ENCODE measurements around the gene PEX10.
A peak's percentile ranks its signal among the peaks of the same experiment; 100 is the strongest.

PEX10 gene

DNA sequence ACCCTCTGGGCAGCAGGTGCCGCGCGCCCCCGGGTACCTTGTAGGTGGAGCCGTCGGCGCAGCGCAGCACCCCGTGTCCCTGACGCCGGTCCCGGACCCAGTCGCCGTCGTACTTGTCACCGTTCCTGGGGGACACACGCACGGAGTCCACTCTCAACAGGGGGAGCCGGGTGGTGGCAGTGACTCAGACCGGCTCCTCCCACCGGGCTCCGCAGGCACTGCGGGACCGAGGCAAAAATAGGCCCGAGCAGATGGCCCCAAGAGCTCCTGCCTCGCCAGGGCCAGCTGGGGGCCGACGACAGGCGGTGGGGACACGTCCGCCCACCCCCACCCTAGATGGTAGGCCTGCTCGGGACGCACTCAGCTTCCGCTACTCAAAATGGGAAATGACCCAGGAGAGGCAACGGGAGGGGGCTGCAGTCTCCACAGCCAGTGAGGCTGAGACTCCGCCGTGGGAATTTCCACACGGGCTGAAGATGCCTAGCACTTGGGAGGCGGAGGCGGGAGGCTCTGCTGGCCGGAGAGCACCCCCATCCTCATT, 27.4 kb downstream of the PEX10 start:
- peak; percentile 77 for DNase-seq

DNA sequence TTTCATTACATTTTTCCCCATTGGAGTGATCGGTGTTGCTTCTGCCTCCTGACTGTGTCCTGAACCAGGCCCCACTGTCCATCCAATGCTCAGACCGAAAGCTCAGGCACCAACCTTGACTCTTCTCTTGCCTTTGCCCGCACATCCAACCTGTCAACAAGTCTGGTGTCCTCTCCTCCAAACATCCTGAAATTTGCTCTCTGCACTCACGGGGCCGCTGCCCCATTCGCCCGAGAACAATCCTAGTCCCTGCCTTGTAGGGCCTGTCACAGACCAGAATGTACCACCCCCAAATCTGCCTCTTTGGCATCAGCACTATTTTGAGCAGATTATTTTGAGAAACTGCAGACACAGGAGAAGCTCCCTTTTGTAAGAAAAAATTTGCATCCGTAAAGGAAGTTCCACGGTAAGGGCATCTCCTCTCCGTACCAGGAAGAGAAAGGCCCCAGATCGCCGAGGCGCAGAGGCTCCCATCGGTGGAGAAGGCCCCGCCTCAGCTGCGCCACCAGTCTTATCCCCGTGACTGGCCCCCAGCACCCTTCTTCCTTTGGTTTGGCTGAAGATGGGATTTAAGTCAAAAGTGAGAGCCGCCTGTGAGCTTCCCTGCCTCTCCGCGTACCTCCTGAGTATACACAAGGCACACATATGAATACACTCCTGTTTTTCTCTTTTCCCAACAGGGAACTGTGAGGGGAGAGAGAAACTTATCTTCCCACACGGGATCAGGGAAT, 28.1 kb downstream of the PEX10 start:
- no peak for DNase-seq

DNA sequence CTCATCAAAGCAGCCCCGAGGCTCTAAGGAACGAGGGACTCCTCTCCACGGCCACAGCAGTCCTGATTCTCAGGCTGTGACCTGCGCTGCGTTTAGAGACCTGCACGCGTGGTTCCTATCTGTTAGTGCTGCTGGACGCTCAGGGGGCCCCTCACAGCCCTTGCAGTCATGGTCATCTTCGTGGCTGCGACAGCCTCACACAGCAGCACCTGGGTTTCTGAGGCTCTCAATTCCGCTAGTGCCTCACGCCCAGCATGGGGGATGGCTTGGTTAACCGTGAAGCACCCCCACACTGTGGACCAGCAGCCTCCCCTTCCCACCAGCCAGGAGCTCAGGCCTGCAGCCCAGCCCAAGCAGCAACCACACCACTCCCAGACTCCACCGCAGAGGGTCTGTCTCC, 28.8 kb downstream of the PEX10 start:
- no peak for DNase-seq

DNA sequence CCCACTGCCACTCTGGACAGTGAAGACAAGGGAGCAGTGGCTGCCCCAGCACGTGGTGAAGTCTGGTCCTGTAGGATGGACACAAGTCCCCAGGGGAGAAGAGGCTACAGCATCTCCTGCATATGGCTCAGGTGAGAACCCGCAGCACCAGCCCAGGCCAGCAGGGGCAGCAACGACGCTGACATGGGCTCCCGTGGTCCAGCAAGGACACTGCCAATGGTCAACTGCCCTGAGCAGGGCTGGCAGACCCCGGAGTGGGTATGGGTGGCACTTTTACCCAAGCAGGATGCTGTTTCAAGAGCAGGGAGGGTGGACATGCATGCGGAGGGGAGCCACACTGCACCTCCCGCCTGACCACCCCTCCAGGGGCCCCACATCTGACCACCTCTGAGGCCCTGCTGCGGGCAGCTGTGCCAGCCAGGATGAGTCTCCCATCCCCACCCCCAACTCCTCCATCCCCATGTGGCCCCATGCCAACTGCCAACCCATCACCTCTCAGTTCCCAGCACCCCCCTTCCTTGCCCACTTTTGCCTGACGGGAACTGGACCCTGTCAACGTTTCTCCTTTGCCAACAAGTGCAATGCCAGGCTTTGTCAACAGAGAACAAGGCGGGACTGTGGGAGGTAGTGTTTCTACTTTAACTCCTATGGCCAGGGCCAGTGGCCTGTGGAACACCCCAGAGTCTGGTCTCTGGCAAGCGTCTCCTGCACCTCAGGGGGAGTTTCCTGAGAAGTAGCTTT, 29.6 kb downstream of the PEX10 start:
- peak; percentile 49 for DNase-seq

DNA sequence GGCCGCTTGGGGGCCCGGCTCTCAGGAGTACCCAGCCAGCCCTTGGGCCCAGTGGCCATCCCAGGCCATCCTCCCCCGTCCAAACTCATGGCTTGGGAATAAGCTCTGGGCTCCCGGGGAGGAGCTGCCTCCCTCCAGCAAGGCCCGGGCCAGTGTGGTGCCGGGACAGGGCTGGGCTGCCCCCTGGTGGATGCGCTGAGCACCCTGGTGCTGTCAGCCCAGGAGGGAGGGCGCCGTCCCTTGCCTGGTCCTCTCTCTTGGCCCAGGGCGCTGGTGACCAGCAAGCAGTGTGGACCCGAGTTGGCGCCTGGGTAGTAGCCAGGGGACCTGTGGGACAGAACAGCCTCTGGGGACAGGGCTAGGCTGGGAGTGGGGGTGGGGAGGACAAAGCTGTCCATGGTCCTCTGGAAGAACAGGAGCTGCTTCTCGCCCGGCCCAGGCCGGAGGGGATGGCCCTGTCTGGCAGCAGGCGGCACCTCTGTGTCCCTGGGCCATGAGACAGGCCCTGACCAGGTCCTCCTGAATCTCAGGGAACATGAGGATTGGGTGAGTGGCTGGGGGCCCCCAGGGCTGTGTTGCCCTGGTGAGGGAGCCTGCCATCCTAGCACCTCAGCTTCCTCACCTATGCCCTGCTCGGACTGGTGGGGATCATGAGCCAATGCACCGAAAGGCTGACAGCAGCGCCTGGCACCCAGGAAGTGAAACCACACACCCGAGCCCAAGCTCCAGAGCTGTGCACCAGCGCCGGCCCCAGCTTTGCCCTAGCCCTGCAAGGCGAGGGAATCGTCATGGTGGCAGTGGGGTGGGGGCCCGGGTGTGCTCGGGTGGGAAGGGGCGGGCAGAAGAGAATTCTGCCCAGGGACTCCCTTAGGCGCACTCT, 30.4 kb downstream of the PEX10 start:
- peak; percentile 76 for DNase-seq

DNA sequence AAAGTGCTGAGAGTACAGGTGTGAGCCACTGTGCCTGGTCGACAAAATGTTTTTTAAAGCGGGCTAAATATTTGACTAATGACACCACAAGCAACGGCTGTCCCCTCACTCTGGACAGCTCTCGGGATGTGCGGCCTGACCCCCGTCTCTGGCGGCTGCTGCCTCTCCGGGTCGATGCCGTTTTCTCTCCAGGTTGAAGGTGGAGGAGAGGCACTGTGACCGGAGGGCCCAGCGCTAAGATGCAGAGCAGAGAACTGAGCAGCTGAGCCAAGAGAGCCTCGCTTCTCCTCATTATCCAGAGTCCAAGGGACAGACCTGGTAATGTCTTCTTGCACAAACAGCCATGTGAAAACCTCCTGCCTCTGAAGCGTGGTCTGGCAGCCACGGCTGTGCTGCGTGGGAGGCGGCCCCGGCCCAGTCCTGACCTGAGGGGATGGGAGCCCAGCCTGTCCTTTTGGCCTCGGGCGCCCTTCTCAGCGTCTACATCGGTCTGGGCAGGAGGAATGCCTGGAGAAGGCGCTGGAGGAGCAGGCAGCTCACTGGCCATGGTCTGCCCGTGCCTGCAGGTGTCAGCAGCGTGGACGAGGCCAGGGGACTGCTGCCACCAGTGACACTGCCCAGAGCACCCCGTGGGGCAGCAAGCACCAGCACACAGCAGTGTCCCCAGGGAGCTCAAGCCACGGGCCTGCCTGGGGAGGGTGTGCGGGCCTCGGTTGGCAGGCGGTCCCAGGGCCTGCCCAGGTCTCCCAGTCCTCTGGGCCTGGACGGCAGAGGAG, 31.4 kb downstream of the PEX10 start:
- DNase-seq, result no peak

DNA sequence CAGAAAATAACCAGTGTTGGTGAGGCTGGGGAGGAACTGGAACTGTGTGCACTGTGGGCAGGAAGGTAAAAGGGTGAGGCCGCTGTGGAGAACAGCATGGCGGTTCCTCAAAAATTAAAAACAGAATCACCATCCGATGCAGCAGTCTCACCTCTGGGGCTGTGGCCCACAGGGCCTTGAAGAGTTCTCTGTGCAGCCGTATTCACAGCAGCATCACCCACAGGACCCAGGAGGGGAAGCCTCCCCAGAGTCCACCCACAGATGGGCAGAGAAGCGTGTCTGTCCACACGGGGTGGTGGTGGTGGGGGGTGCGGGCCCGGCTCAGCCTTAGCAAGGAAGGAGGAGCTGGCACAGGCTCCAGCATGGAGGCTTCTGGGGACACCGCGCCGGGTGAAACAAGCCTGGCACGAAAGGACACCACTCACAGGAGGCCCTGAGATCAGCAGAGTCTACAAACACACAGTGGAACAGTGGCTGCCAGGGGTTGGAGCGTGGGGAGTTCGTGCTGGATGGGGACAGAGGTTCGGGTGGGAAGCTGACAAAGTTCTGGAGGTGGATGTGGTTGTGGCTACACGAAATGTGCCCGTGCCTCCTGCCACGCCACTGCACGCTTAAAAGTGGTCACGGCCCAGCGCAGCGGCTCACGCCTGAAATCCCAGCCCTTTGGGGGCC, 32.5 kb downstream of the PEX10 start:
- DNase-seq, result no peak

DNA sequence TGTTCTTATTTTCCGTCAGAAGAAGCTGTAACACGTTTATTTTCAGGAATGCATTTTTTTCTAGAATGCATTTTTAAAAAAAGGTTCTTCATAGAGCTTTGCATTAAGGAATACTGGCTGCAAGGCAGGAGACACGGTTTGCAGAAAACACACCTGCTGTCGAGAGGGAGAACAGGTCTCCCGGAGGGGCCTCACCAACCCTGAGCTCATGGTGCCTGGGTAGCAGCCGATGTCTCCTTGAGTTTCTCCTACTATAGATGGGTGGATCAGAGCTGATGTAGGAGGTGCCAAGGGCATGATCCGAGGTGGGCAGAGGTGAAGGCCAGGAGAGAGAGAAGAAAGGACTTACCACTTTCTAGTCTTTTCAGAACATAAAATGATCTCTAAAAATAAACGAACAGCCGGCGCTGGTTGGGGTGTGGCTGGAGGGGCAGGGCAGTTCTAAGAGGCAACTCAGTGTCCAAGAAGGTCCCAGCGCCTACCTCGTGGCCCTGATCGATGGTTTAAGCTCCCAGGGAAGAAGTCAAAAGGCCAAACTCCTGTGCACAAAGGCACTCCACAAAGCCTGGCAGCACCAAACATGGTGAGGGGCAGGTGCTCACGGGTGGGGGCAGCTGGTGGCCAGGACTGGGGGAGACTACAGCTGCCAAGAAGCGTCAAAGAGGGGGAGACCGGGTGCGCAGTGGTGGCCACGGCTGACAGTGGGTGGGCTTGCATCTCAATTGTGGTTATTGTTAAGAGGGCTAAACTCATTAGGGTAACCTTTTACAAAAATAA, 33.2 kb downstream of the PEX10 start:
- no peak for DNase-seq

DNA sequence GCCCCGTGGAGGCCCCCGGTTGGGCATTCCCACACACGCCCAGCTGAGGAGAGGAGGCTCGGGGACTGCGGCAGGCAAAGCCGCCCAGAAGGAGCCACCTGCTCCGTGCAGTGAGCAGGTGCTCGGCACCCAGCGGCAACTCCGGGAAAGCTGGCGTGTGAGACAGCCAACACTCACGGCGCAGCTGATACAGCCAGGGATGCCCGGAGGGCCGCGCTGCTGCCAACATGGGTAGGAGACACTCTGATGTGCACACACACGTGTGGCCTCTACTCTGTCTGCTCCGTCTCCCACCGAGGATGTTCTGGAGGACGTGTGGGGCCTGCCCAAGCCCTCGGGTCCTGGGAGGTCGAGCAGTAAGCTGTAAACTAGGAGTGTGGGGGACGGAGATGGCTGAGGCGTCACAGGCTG, 33.9 kb downstream of the PEX10 start:
- DNase-seq, result no peak

DNA sequence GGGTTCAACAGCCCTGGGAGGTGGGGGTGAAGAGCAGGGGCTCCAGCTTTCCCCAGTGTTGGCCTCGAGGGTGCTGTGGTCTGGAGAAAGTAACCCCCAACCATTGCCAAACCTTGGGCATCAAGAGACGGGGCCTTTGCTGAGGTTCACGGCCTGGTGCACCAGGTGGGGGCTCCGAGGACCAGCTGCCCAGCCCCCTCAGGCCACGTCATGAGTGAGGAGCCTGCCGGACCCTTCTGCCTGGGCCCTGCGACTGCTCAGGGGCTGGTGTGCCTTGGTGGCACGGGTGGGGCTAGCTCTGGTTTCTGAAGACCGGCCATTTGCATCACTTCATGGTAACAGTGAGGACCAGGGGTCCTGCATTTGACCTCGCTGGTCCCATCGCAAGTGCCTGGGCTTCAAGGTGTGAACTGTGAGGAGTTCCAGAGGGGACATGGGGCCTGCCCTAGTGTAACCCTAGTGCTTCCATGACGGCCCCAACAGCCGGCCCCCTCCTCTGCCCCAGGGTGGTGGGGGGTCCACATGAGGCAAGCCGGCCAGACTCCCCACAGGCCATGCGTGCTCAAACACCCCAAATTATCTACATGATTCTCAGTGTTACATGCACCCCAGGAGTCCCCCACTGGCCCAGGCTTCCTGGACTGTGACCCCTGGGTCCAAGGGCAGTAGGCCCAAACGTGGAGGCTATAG, 34.5 kb downstream of the PEX10 start:
- no peak for DNase-seq

DNA sequence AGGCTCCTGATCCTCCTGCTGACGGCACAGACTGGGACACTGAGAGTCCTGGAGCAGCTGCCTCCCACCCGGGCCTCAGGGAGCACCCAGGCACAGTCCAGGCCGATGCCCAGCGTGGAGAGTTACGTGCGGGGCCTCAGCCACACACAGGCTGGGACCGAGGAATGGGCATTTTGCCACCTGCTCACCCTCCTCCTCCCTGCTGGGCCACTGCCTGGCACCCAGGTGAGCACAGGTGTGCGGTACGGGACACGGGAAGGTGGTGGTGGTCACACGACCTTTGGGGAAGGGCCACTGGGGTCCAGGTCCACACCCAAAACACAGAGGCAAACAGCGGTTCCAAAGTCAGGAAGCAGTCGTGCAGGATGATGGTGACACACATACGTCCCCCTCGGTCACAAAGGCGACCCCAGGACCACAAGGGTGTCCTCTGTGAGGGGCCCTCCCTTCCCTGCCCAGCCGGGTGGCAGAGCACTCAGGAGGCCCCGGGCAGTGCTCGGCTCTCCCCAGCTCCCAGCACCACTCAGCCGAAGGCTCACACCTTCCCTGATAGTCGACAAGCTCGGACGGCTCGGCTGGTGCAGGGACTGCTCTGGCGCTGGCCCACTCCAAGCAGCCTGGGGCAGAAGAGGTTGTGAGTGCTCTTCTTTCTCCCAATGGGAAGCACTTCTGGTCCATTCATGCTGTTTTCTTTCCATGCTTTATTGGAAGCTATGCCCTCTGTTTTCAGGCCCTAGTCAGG, 35.3 kb downstream of the PEX10 start:
- no peak for DNase-seq

DNA sequence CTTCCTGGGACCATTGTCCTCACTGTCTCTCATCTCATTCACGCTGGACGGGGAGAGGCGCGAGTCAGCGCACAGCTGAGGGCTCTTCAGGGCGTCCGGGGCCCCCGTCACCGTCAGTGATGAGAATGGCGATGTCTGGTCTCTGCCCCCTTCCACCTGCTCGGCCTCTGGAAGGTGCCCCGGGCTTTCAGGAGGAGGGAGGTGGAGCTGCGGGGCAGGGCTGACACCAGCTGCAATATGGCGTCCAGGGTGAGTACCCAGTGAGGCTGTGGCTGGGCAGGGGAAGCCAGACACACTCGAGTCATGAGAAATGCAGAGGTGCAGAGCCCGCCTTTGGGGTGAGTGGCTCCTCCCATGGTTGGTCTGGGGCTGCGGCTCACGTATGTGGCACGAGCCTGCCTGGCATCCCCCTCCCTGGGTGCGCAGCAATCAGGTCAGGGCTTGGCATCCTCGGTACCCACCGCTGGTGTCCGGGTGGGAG, 36.1 kb downstream of the PEX10 start:
- DNase-seq, result no peak

DNA sequence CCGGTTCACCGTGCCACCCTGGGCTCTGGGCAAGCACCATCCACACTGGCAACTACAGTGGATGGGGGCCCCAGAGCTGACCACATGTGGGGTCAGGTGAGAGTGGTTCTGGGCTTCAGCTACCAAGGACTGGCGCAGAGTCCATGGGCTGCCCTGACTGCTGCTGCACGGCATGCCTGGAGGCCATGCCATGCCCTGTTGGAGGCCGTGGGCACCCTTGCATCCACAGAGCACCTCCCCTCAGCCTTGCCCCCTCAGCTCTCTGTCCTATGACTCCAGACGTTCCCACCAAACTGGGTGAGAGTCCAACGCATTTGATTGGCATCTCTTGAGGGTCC, 36.5 kb downstream of the PEX10 start:
- no peak for DNase-seq

DNA sequence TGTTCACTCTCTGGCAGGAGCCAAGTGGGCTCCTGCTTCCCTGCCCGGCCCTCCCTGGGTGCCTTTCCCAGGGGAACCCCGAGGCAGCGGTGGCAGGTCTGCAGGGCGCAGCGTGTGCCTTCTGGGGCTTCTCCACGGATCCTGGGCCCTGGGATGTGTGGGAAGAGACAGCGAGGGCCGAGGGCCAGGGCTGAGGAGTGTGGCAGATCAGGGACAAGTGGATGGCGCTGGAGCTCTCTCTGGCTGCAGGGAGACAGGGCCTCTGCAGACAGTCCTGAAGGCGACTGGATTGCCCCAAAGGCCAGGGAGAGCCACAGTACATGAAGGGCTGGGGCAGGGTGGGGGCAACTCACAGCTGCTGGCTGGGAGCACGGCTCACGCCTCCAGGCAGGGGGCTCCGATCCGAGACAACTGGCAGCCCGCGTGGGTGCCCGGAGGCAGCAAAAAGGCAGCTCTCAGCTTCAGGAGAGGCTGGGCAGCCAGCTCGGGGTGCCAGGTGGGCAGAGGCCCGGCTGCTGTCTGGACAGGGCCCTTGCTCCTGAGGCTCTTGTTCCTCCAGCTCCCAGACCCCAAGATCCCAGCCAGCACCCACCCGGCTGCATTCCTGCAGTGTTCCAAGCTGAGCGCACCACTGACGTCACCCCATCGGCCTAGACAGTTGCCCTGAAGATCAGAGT, 37.0 kb downstream of the PEX10 start:
- DNase-seq, result no peak

DNA sequence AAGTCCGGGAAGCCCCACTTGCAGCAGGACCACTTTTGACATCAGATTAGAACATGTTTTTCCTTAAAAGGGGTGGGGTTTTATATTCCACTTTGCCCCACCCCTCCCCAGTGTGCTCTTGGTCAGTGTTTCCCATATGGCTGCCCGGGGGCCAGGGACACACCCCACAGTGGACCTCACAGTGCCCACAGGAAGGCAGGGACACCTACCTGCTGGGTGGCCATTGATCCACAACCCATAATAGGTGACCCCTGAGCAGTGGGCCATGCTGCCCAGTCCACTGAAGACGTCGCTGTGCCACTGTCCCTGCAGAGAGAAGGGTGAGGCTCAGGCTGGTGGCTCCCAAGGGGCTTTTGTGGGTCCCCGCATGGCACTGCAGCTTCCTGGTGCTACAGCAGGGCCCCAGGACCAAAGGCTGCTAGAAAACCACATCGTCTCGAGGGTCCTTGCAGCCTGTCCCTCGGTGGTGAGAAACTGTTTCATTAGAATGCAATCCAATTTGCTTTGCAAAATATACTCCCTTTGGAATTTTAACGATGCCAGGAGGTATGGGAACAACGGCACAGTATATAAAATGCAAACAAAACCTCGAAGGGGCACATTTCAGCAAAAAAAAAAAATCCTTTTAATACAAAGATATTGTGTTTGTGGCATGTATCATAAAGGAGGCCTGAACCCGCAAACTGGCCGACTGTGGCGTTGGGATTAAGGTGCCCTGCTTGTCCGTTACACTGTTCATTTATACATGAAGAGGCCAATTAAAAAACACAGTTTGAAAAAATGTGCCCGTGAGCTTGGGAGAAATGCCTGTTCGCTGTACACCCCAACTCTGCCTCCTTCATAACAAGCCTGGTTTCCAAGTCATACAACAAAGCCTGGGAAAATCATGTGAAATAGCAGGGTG, 37.9 kb downstream of the PEX10 start:
- DNase-seq, result no peak

DNA sequence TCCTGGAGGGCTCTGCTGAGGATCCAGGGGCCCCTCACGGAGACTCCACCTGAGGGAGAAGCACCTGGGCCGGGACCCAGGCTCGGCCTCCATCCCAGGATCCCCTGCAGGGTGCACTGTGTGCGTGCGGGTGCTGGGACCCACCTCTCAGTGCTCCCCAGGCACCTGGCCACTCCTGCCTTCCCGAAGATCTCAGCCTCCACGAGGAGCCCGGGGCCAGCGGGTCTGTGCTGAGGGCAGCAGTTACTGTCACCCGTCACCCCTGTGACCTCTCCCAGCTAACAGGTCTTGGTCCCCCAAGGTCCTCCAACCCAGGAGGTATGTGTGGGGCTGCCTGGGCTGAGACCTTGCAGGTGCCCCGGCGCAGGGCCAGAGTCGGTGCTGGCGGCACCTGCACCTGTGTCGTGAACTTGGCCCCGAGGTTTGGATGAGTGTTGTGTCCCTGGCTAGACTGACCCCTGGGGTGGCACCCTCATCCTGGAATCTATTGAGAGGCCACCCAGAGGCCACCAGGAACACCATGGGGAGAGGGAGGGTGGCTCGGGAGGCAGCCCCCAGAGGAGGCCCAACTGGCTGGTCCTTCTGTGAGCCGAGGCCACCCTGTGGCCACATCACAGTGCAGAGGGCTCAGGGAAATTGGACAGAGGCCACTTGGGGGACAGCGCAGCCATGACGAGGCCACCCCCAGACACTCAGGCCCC, 38.7 kb downstream of the PEX10 start:
- no peak for DNase-seq

Measured in NCI-H82 (cell line).